HG03565 (cell line): ENCODE measurements around the gene ATP6V0A4.
"Not testable (repeated sequence)": the region's sequence is repeated elsewhere in the genome, so short reads cannot be mapped to it uniquely, and the experiment has no call there.

Experiments
- ATAC-seq: cut with Tn5 transposase; IDR thresholded peaks from one replicate; pipeline ENCODE4 v1.9.1; 2021; ENCODE audit warnings: mild to moderate bottlenecking, moderate library complexity; ENCODE audit not compliant: unreplicated experiment

ATP6V0A4 gene

GRCh38 chr7:138705167-138705566 lies 92.8 kb downstream of the ATP6V0A4 start:
- ATAC-seq, result no peak

- no peak for ATAC-seq
These were observed 96.5 kb downstream of the ATP6V0A4 start for GRCh38 chr7:138701537-138701923.

- ATAC-seq, result no peak
These were observed 97.0 kb downstream of the ATP6V0A4 start, which contains the start of gene SVOPL for GRCh38 chr7:138700857-138701536. Gene SVOPL (minus strand): TSS chr7:138701362. CDS start chr7:138679045, 22,317 bp downstream.

- no peak for ATAC-seq
These were observed 98.3 kb downstream of the ATP6V0A4 start for GRCh38 chr7:138699661-138700060.

- no peak for ATAC-seq
These were observed 99.7 kb downstream of the ATP6V0A4 start for GRCh38 chr7:138698281-138698680.

GRCh38 chr7:138697535-138698182 lies 100.3 kb downstream of the ATP6V0A4 start:
- no peak for ATAC-seq

GRCh38 chr7:138695776-138696175 lies 102.2 kb downstream of the ATP6V0A4 start:
- ATAC-seq, result not testable (repeated sequence)

- no peak for ATAC-seq
These were observed 102.9 kb downstream of the ATP6V0A4 start for GRCh38 chr7:138695106-138695505.

GRCh38 chr7:138691178-138691577 lies 106.8 kb downstream of the ATP6V0A4 start:
- ATAC-seq, result no peak

- ATAC-seq, result no peak
These were observed 107.5 kb downstream of the ATP6V0A4 start for GRCh38 chr7:138690495-138690894.

GRCh38 chr7:138688037-138688436 lies 110.0 kb downstream of the ATP6V0A4 start:
- not testable (repeated sequence) for ATAC-seq

GRCh38 chr7:138684340-138684739 lies 113.7 kb downstream of the ATP6V0A4 start:
- ATAC-seq, result no peak

GRCh38 chr7:138679793-138680192 lies 118.2 kb downstream of the ATP6V0A4 start:
- ATAC-seq, result no peak

GRCh38 chr7:138670594-138670993 lies 127.4 kb downstream of the ATP6V0A4 start:
- ATAC-seq, result no peak

- no peak for ATAC-seq
These were observed 128.6 kb downstream of the ATP6V0A4 start for GRCh38 chr7:138669364-138669763.

GRCh38 chr7:138668946-138669345 lies 129.1 kb downstream of the ATP6V0A4 start:
- ATAC-seq, result no peak

GRCh38 chr7:138668229-138668596 lies 129.8 kb downstream of the ATP6V0A4 start:
- no peak for ATAC-seq

- no peak for ATAC-seq
These were observed 130.3 kb downstream of the ATP6V0A4 start for GRCh38 chr7:138667535-138668228.

- no peak for ATAC-seq
These were observed 131.6 kb downstream of the ATP6V0A4 start for GRCh38 chr7:138666385-138666784.

- no peak for ATAC-seq
These were observed 132.3 kb downstream of the ATP6V0A4 start for GRCh38 chr7:138665669-138666140.

GRCh38 chr7:138665249-138665648 lies 132.7 kb downstream of the ATP6V0A4 start:
- no peak for ATAC-seq
